H1 (cell line): ENCODE data around the gene NOXRED1. TPM values are rescaled to one million over a fixed set of nuclear protein-coding genes. Genes with fewer than 3 reads are reported as not detected.

Experiments
- CTCF ChIA-PET: fragments of 300-600 bp; sonication (Branson Sonifier 250); formaldehyde crosslinking; loops from one replicate; lab custom pipeline; 2021; ENCODE audit not compliant: partially characterized antibody; lab: Charles Lee
- POLR2A ChIA-PET: fragments of 300-600 bp; sonication (Branson Sonifier 250); formaldehyde crosslinking; loops from one replicate; lab custom pipeline; 2021; ENCODE audit warnings: inconsistent platforms; ENCODE audit not compliant: partially characterized antibody; lab: Charles Lee
- DNase-seq, 2 experiments: peaks; one replicate each; pipeline versions ENCODE4 v3.0.0 to v3.0.0-alpha.2; 2010 to 2022; ENCODE audit warnings: low spot score in 2 of 2, low read depth in 1 of 2, mixed read lengths in 1 of 2
- FAIRE-seq: peaks from 2 replicates; lab custom pipeline; 2011; peaks lifted over from hg19 to GRCh38; lab: Jason Lieb, UNC
- H2AFZ ChIP-seq: 2 replicates; pipeline ENCODE4 v1.8.1; 2012; ENCODE audit warnings: low read length, inconsistent platforms
- H2AK5ac ChIP-seq: 2 replicates; pipeline ENCODE4 v1.6.1; 2013; ENCODE audit warnings: low read depth, low read length
- H2BK120ac ChIP-seq: replicated peaks from 2 replicates; pipeline ENCODE3; 2013; ENCODE audit warnings: low read depth, low read length, inconsistent platforms
- H2BK12ac ChIP-seq: 2 replicates; pipeline ENCODE4 v1.6.1; 2013; ENCODE audit warnings: low read depth, low read length
- H2BK15ac ChIP-seq: 2 replicates; pipeline ENCODE4 v1.6.1; 2013; ENCODE audit warnings: low read length
- H2BK20ac ChIP-seq: 2 replicates; pipeline ENCODE4 v1.6.1; 2013; ENCODE audit warnings: low read length
- H2BK5ac ChIP-seq: 2 replicates; pipeline ENCODE4 v1.6.1; 2013; ENCODE audit warnings: low read depth, low read length
- H3K14ac ChIP-seq: 2 replicates; pipeline ENCODE4 v1.6.1; 2013; ENCODE audit warnings: inconsistent platforms; ENCODE audit not compliant: insufficient read length
- H3K18ac ChIP-seq: 2 replicates; pipeline ENCODE4 v1.6.1; 2013; ENCODE audit warnings: low read length; ENCODE audit errors: extremely low read depth
- H3K23ac ChIP-seq: 2 replicates; pipeline ENCODE4 v1.6.1; 2013; ENCODE audit warnings: inconsistent platforms; ENCODE audit not compliant: insufficient read length
- H3K23me2 ChIP-seq: 2 replicates; pipeline ENCODE4 v1.6.1; 2013; ENCODE audit warnings: low read depth, low read length
- H3K27ac ChIP-seq: 2 replicates; pipeline ENCODE4 v1.6.1; 2011; ENCODE audit warnings: low read depth, low read length, inconsistent platforms
- H3K27me3 ChIP-seq, 4 experiments: replicated peaks in 1 of 4; 1 replicate in 1 of 4; 2 replicates in 3 of 4; pipeline versions ENCODE4 v1.6.1 to v1.8.1; 2011 to 2013; ENCODE audit warnings: low read length in 3 of 4, mild to moderate bottlenecking in 3 of 4, inconsistent platforms in 2 of 4, mixed read lengths in 2 of 4, moderate library complexity in 1 of 4; ENCODE audit not compliant: control insufficient read depth in 3 of 4, insufficient read depth in 3 of 4; ENCODE audit errors: extremely low read depth in 1 of 4
- H3K36me3 ChIP-seq, 4 experiments: 2 replicates each; pipeline versions ENCODE4 v1.6.1 to v1.8.1; 2011 to 2013; ENCODE audit warnings: mild to moderate bottlenecking in 4 of 4, low read length in 3 of 4, moderate library complexity in 2 of 4, control low read depth in 1 of 4, inconsistent platforms in 1 of 4; ENCODE audit not compliant: insufficient read depth in 4 of 4, control insufficient read depth in 2 of 4
- H3K4ac ChIP-seq: replicated peaks from 2 replicates; pipeline ENCODE3; 2013; ENCODE audit warnings: low read length, low read depth, mixed read lengths, inconsistent platforms; ENCODE audit not compliant: insufficient read length
- H3K4me1 ChIP-seq, 4 experiments: replicated peaks in 1 of 4; 1 replicate in 1 of 4; 2 replicates in 3 of 4; pipeline versions ENCODE4 v1.6.1 to v1.8.1; 2011 to 2013; ENCODE audit warnings: low read length in 3 of 4, inconsistent platforms in 2 of 4, mixed read lengths in 1 of 4; ENCODE audit not compliant: insufficient read depth in 4 of 4, control insufficient read depth in 3 of 4
- H3K4me2 ChIP-seq, 2 experiments: 2 replicates each; pipeline versions ENCODE4 v1.6.1 to v1.8.1; 2011 to 2013; ENCODE audit warnings: low read depth in 2 of 2, low read length in 2 of 2, control low read depth in 1 of 2, inconsistent platforms in 1 of 2, mild to moderate bottlenecking in 1 of 2; ENCODE audit not compliant: insufficient read depth in 1 of 2
- H3K4me3 ChIP-seq, 4 experiments: fragments of 200-600, 300-600 bp in 1 of 4; sonication (generic), shearing (Covaris generic), sonication (Bioruptor Twin) in 1 of 4; 2 replicates each; pipeline versions ENCODE4 v1.5.1 to v1.8.1; 2011 to 2016; ENCODE audit warnings: low read length in 4 of 4, low read depth in 3 of 4, control low read depth in 2 of 4, inconsistent platforms in 2 of 4, mild to moderate bottlenecking in 2 of 4, mixed read lengths in 1 of 4, moderate library complexity in 1 of 4; ENCODE audit not compliant: insufficient read depth in 2 of 4; ENCODE audit errors: extremely low read depth in 1 of 4
- H3K56ac ChIP-seq: replicated peaks from 2 replicates; pipeline ENCODE3; 2013; ENCODE audit warnings: low read depth, mild to moderate bottlenecking, mixed read lengths, low read length, inconsistent platforms; ENCODE audit not compliant: insufficient read length
- H3K79me1 ChIP-seq: 2 replicates; pipeline ENCODE4 v1.6.1; 2013; ENCODE audit warnings: low read depth, low read length, control low read depth
- H3K79me2 ChIP-seq, 2 experiments: 2 replicates each; pipeline versions ENCODE4 v1.6.1 to v1.8.1; 2012 to 2013; ENCODE audit warnings: low read length in 2 of 2, mild to moderate bottlenecking in 2 of 2, inconsistent platforms in 1 of 2; ENCODE audit not compliant: insufficient read depth in 2 of 2, control insufficient read depth in 1 of 2
- H3K9ac ChIP-seq, 4 experiments: replicated peaks in 1 of 4; 1 replicate in 1 of 4; 2 replicates in 3 of 4; pipeline versions ENCODE4 v1.6.1 to v1.8.1; 2011 to 2013; ENCODE audit warnings: low read depth in 3 of 4, low read length in 3 of 4, control low read depth in 2 of 4, mild to moderate bottlenecking in 2 of 4, moderate library complexity in 2 of 4, inconsistent platforms in 1 of 4; ENCODE audit errors: extremely low read depth in 1 of 4
- H3K9me3 ChIP-seq, 2 experiments: 2 replicates each; pipeline versions ENCODE4 v1.6.1 to v1.8.1; 2012 to 2013; ENCODE audit warnings: mild to moderate bottlenecking in 2 of 2, moderate library complexity in 2 of 2, control low read depth in 1 of 2, inconsistent platforms in 1 of 2, low read depth in 1 of 2, low read length in 1 of 2, mixed read lengths in 1 of 2; ENCODE audit not compliant: insufficient read depth in 2 of 2
- H4K20me1 ChIP-seq, 2 experiments: replicated peaks in 1 of 2; 2 replicates each; pipeline versions ENCODE3 to v1.8.1; 2011 to 2013; ENCODE audit warnings: inconsistent platforms in 2 of 2, low read length in 2 of 2, mild to moderate bottlenecking in 1 of 2; ENCODE audit not compliant: insufficient read depth in 2 of 2, control insufficient read depth in 1 of 2
- H4K5ac ChIP-seq: 2 replicates; pipeline ENCODE4 v1.6.1; 2013; ENCODE audit warnings: low read length, low read depth, mixed read lengths, inconsistent platforms; ENCODE audit not compliant: insufficient read length
- H4K8ac ChIP-seq: 2 replicates; pipeline ENCODE4 v1.8.0; 2013; ENCODE audit warnings: mild to moderate bottlenecking, moderate library complexity, low read length, inconsistent platforms; ENCODE audit not compliant: insufficient read depth; ENCODE audit errors: extremely low read depth
- H4K91ac ChIP-seq: replicated peaks from 2 replicates; pipeline ENCODE3; 2013; ENCODE audit warnings: low read length, mixed read lengths, inconsistent platforms; ENCODE audit not compliant: insufficient read length
- HDAC2 ChIP-seq, 2 experiments: fragments of 300-600 bp in 1 of 2; sonication (generic) in 1 of 2; IDR thresholded peaks; 2 replicates each; pipeline ENCODE4 v1.6.1; 2011 to 2012; ENCODE audit warnings: low read depth in 2 of 2, low read length in 2 of 2, mild to moderate bottlenecking in 2 of 2, moderate library complexity in 2 of 2, borderline replicate concordance in 1 of 2, inconsistent platforms in 1 of 2
- HDAC6 ChIP-seq: IDR thresholded peaks from one replicate; pipeline ENCODE4 v1.7.1; 2012; ENCODE audit warnings: low read depth, mild to moderate bottlenecking, inconsistent platforms, low read length, moderate library complexity
- POU5F1 ChIP-seq: IDR thresholded peaks from 2 replicates; pipeline ENCODE4 v1.6.1; 2011; ENCODE audit warnings: low read depth, mild to moderate bottlenecking, low read length, moderate library complexity
- RNF2 ChIP-seq: fragments of 200-900, 300-1000 bp; sonication (generic); IDR thresholded peaks from 2 replicates; pipeline ENCODE4 v1.7.1; 2016; ENCODE audit warnings: borderline replicate concordance, low read depth, mild to moderate bottlenecking, antibody characterized with exemption, low read length; ENCODE audit not compliant: poor library complexity, severe bottlenecking; ENCODE audit errors: missing control alignments
- TBP ChIP-seq: IDR thresholded peaks from 2 replicates; pipeline ENCODE4 v1.6.1; 2011; ENCODE audit warnings: low read depth, low read length, improper control_type of control experiment
- WGBS, 2 experiments: shearing (Covaris generic) in 1 of 2; methylation state at CpG; one replicate each; pipeline versions ENCODE4 v1.1.6 to v1.1.7; 2013 to 2015; ENCODE audit warnings: low lambda C conversion rate in 2 of 2, mixed read lengths in 2 of 2, inconsistent platforms in 1 of 2, low coverage in 1 of 2, missing lambda C conversion rate in 1 of 2; ENCODE audit not compliant: insufficient replicate concordance in 2 of 2, insufficient coverage in 1 of 2, insufficient read length in 1 of 2; ENCODE audit errors: extremely low coverage in 1 of 2, missing lambda C conversion rate in 1 of 2; 5-methylcytosine and 5-hydroxymethylcytosine counted together
- polyA plus RNA-seq, 7 experiments: library from polyadenylated mRNA; depleted of rRNA in 3 of 7; stranded (reverse) in 5 of 7; unstranded in 2 of 7; fragments of >200 nt in 5 of 7; fragments of 200-250 nt in 2 of 7; gene quantifications; 1 replicate in 5 of 7; 2 replicates in 1 of 7; 4 replicates in 1 of 7; pipeline versions ENCODE4 v1.2.1 to v1.2.3, GENCODE V29; 2011 to 2013; ENCODE audit warnings: missing spikeins in 2 of 7, mixed read lengths in 2 of 7
- total RNA-seq: library from RNA; stranded (reverse); fragmentation: NEBNext Ultra II Directional; extraction: Animal tissue kit (Norgen Biotek cat#: 25700); gene quantifications from 2 replicates; pipeline ENCODE4 v1.2.1, GENCODE V29; 2021

Gene NOXRED1
- total and polyA plus RNA-seq, 2 of the 8 experiments (the other 6 are each of a cell fraction or from before 2014, with no cell fraction given), result 0.23 to 0.48 TPM

DNA sequence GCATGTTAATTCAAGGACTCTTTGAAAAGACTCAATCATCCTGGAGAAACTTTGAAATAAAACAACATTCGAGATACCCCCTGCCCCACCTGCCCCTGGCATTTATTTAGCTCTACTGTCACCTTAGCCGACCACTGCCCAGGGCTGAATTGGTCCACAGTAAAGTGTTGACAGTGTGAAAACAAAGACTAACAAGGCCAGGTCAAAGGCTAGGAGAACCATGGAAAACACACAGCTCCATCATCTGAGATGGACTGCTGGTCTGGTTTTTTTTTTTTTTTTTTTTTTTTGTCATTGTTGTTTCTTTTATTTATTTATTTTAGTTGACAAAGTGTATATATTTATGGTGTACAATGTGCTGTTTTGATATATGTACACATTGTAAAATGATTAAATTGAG lies 76.8 kb downstream of the NOXRED1 start:
- FAIRE-seq (no peak), DNase-seq (no peak)
- TF ChIP-seq RNF2, result no peak
- TF ChIP-seq POU5F1, result no peak
- TF ChIP-seq TBP, result no peak
- no peak for TF ChIP-seq HDAC2 (IDR thresholded peaks at IDR 0.05; ENCODE audit: borderline replicate concordance in 1 of 2, low read depth in 2 of 2, low read length in 2 of 2)
- no peak for TF ChIP-seq HDAC6
- Histone ChIP-seq H3K27me3 (no peaks in the 10 kb centered on the region), H3K4me1 (peaks cover 2 to 7% (median 5%) of the 10 kb centered on the region in 4 experiments; a peak in 6 of 7 replicates), H2BK12ac (no peak overlapping the region), H3K4me2 (no peak overlapping the region), H4K5ac (no peak overlapping the region), H3K23me2 (no peaks in the 10 kb centered on the region), H2BK5ac (no peak overlapping the region), H3K23ac (no peak overlapping the region), H3K4ac (no peak overlapping the region), H3K27ac (no peak overlapping the region), H4K91ac (no peak overlapping the region), H3K9me3 (no peaks in the 10 kb centered on the region), H4K20me1 (no peaks in the 10 kb centered on the region), H3K18ac (no peak overlapping the region), H3K14ac (no peak overlapping the region), H2AFZ (no peak overlapping the region), H2BK20ac (no peak overlapping the region), H3K79me1 (no peaks in the 10 kb centered on the region), H2BK120ac (no peak overlapping the region), H3K9ac (no peak overlapping the region), H3K36me3 (peaks cover 0 to 10% (median 0%) of the 10 kb centered on the region in 4 experiments; a peak in 2 of 8 replicates), H3K79me2 (no peaks in the 10 kb centered on the region), H2BK15ac (no peak overlapping the region), H4K8ac (no peak overlapping the region), H3K56ac (no peak overlapping the region), H2AK5ac (no peak overlapping the region), H3K4me3 (no peak overlapping the region)
- WGBS, 2 experiments, result 100% methylated on average over 2 of the region's 2 CpGs; no CpG with 5 or more reads in 1 of the 2 experiments
- CTCF ChIA-PET, result interaction anchor here (0.6 to 0.8 kb wide), 2 partner anchors 39 to 95 kb away, joined by 3 read pairs; no protein-coding TSS in a partner anchor
- POLR2A ChIA-PET, result interaction anchor here (0.6 to 1.0 kb wide), 2 partner anchors 10 to 11 kb away, joined by 3 to 4 read pairs; no protein-coding TSS in a partner anchor
